PC-9 (cell line): ENCODE data around the gene CKB. TPM values are rescaled to one million over a fixed set of nuclear protein-coding genes. Genes with fewer than 3 reads are reported as not detected.

ENCODE experiments used
- Bru-seq: library from RNA; stranded (reverse); fragments of 400-500 nt; gene quantifications from one replicate; lab custom pipeline; 2021; lab: Mats Ljungman, UMichigan
- BruChase-seq, 2 experiments: library from RNA; stranded (reverse); fragments of 400-500 nt; gene quantifications; one replicate each; lab custom pipeline; 2021; lab: Mats Ljungman, UMichigan
- BruUV-seq: library from RNA; stranded (reverse); fragments of 400-500 nt; replicated peaks from 2 replicates; lab custom pipeline; 2021; lab: Mats Ljungman, UMichigan
- CTCF ChIA-PET: fragments of 300-600 bp; sonication (Branson Sonifier 250); formaldehyde crosslinking; loops from one replicate; lab custom pipeline; 2022; ENCODE audit warnings: antibody characterized with exemption; lab: Charles Lee
- POLR2A ChIA-PET: fragments of 300-600 bp; sonication (Branson Sonifier 250); formaldehyde crosslinking; loops from one replicate; lab custom pipeline; 2022; ENCODE audit warnings: antibody characterized with exemption; ENCODE audit not compliant: unreplicated experiment; lab: Charles Lee
- DNase-seq, 2 experiments: peaks; one replicate each; pipeline versions ENCODE4 v3.0.0 to v3.0.0-alpha.2; 2015 to 2022; ENCODE audit warnings: mixed read lengths in 1 of 2
- H2AFZ ChIP-seq: fragments of 200-600 bp; sonication (generic); 2 replicates; pipeline ENCODE4 v1.8.1; 2017; ENCODE audit warnings: antibody characterized with exemption
- H3F3A ChIP-seq: fragments of 200-600 bp; sonication (generic); 2 replicates; pipeline ENCODE4 v1.8.1; 2017; ENCODE audit warnings: antibody characterized with exemption, mild to moderate bottlenecking, low read depth; ENCODE audit not compliant: insufficient read depth
- H3K27ac ChIP-seq: fragments of 200-600 bp; sonication (generic); 2 replicates; pipeline ENCODE4 v1.6.1; 2016; ENCODE audit warnings: mixed run types
- H3K27me3 ChIP-seq: fragments of 200-600 bp; sonication (generic); 2 replicates; pipeline ENCODE4 v1.6.1; 2016; ENCODE audit warnings: low read depth, mixed run types; ENCODE audit not compliant: insufficient read depth
- H3K36me3 ChIP-seq: fragments of 200-600 bp; sonication (generic); 2 replicates; pipeline ENCODE4 v1.6.1; 2016; ENCODE audit warnings: low read depth, mixed run types
- H3K4me1 ChIP-seq: fragments of 200-600 bp; sonication (generic); replicated peaks from 2 replicates; pipeline ENCODE4 v1.6.1; 2016; ENCODE audit warnings: mixed run types; ENCODE audit not compliant: insufficient read depth
- H3K4me2 ChIP-seq: fragments of 200-600 bp; sonication (generic); 2 replicates; pipeline ENCODE4 v1.6.1; 2017; ENCODE audit warnings: mixed run types
- H3K4me3 ChIP-seq: fragments of 200-600 bp; sonication (generic); 2 replicates; pipeline ENCODE4 v1.6.1; 2016; ENCODE audit warnings: mixed run types
- H3K79me2 ChIP-seq: fragments of 200-600 bp; sonication (generic); 2 replicates; pipeline ENCODE4 v1.6.1; 2017; ENCODE audit warnings: low read depth, mixed run types
- H3K9me2 ChIP-seq: fragments of 200-600 bp; sonication (generic); 2 replicates; pipeline ENCODE4 v1.8.1; 2017; ENCODE audit warnings: mild to moderate bottlenecking; ENCODE audit not compliant: insufficient read depth
- H3K9me3 ChIP-seq: fragments of 200-600 bp; sonication (generic); 2 replicates; pipeline ENCODE4 v1.8.1; 2016; ENCODE audit warnings: low read depth; ENCODE audit not compliant: insufficient read depth
- H4K20me1 ChIP-seq: fragments of 200-600 bp; sonication (generic); 2 replicates; pipeline ENCODE4 v1.8.1; 2017; ENCODE audit not compliant: insufficient read depth
- CTCF ChIP-seq: fragments of 200-600 bp; sonication (generic); conservative IDR thresholded peaks from 2 replicates; pipeline ENCODE4 v1.6.1; 2017; ENCODE audit warnings: mixed run types, antibody characterized with exemption, mild to moderate bottlenecking, moderate library complexity
- EZH2 ChIP-seq: fragments of 200-600 bp; sonication (generic); IDR thresholded peaks from 2 replicates; pipeline ENCODE4 v1.8.0; 2017; ENCODE audit warnings: antibody characterized with exemption, low read depth
- intact Hi-C: fragments of 100-400 bp; cut with micrococcal nuclease; formaldehyde crosslinking; loops from one replicate; pipeline ENCODE4 v1.10.0; 2022; ENCODE audit not compliant: unreplicated experiment
- long read RNA-seq: library from polyadenylated mRNA; stranded (forward); transcript quantifications from one replicate; pipeline ENCODE4 v2.0.0, GENCODE V29; 2022
- total RNA-seq: library from RNA; stranded (reverse); gene quantifications from 2 replicates; pipeline ENCODE4 v1.2.3, GENCODE V29; 2021

The CKB gene
- total RNA-seq: 64.4 and 66.8 TPM in 2 replicates
- Bru-seq, nascent RNA: percentile 39 among the genes with signal in this experiment
- percentile 49 among the genes with signal in this experiment for BruChase-seq, experiment 1, labeled RNA remaining after a 2-hour chase
- BruChase-seq, experiment 2, labeled RNA remaining after a 6-hour chase: percentile 75 among the genes with signal in this experiment
- long read RNA-seq, transcript CKB-201 (8 exons, 1,709 nt): major isoform, 39 of 88 reads
- long read RNA-seq, transcript CKB-202 (4 exons, 1,170 nt): minor isoform, 12 of 88 reads
- long read RNA-seq, transcript CKB-210 (3 exons, 625 nt): minor isoform, 15 of 88 reads
- long read RNA-seq, partial matches to known transcripts: 12 of 88 reads
- long read RNA-seq, other reads (novel, unspliced or antisense): 7 of 88 reads

DNA sequence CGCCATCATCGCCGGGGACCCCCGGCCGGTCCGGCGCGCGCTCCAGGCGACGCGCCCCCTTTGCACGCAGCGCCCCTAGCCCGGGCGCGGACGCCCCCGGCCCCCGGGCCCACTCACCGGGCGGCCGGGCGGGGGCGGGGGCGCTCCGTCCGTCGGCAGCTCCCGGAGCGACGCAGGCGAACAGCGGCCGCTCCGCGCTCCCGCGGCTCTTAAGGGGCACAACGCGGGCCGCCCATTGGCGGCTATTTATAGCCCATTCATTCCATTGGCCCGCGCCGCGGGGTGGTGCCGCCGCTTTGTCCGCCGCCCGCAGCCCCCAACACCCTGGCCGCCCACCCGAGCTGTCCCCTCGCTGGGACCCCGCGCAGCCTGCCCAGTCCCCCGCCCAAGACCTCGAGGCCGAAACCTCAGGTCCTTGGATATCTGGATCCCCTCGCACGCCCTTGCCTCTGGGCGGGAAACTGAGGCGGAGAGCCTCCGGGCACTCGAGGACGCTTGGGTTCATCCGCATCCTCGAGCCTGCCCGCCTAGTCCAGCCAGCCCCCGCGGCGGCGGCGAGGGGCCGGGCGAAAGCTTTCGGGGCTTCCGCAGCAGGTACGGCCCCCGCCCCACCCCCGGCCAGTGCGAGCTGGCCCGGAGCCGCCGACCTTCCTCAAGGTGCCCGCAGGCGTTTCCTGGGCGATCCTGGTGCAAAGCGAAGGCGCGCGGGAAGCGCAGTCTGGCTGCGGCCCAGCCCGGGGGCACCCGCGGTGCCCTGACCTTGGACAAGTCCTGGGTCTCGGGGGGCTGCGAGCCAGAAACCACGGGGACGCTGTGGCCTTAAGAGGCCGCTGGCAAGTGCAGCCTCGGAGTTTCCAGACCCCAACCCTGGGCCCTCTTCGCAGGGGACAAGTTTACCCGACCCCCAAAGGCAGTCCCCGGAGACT lies at the start of gene CKB:
Gene CKB (minus strand): TSS at position 182 of the 926 bp plus-strand sequence. CDS start 337 bp downstream, outside the sequence.
- ChIA-PET POLR2A (interaction anchor here (0.6 kb wide), 1 partner anchor 188 kb away, joined by 4 read pairs; no protein-coding TSS in a partner anchor), CTCF (interaction anchor here (0.7 to 2.2 kb wide), 2 partner anchors 17 to 19 kb away, joined by 5 to 15 read pairs; no protein-coding TSS in a partner anchor)

DNA sequence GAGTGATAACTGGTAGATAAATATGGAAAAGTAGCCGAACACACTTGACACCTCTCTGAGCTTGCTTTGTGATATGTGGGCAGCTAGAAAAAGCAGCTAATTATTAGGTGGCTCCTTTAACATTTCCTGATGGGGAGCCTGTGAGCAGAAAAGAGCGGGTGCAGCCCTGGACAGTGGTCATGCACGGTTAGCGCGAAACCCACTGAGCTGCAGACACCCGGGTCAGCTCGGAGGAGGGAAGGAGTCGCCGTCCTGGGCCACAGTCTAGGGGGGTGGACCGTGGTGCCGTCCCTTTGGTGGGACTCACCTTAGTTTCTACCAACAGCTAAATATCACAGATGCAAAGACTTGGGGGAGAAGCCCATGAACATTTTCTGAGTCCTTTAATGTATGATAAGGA lies 46.8 kb upstream of the CKB start:
- peaks cover 88% of the 10 kb centered on the region for H3K79me2 ChIP-seq
- H3K4me3 ChIP-seq: no peak overlapping the region
- no peak overlapping the region for H3K4me2 ChIP-seq
- BruUV-seq: no TSS peak
- CTCF ChIA-PET: interaction anchor here (0.5 kb wide), 1 partner anchor 16 kb away, joined by 9 read pairs; no protein-coding TSS in a partner anchor
- POLR2A ChIA-PET: interaction anchor here (1.0 kb wide), 1 partner anchor 29 kb away, joined by 14 read pairs; no protein-coding TSS in a partner anchor
- H3F3A ChIP-seq: peaks cover 50% of the 10 kb centered on the region
- H3K36me3 ChIP-seq: peaks cover 16% of the 10 kb centered on the region
- intact Hi-C loops: no loop called here
- H4K20me1 ChIP-seq: peaks cover 59% of the 10 kb centered on the region
- DNase-seq: peak in 1 of 2 experiments; percentile 28
- H3K27ac ChIP-seq: no peak overlapping the region
- no peaks in the 10 kb centered on the region for H3K9me2 ChIP-seq
- H3K27me3 ChIP-seq: no peaks in the 10 kb centered on the region
- H3K4me1 ChIP-seq: peaks cover 9% of the 10 kb centered on the region; the same call in 1 of the 2 replicates
- H3K9me3 ChIP-seq: no peaks in the 10 kb centered on the region
- no peak overlapping the region for H2AFZ ChIP-seq
- TF ChIP-seq CTCF: no peak
- no peak for TF ChIP-seq EZH2

More for the DNA sequence above, at the start of gene CKB:
- Histone ChIP-seq H3K9me3 (no peaks in the 10 kb centered on the region), H4K20me1 (peaks cover 13% of the 10 kb centered on the region; the same call in 1 of the 2 replicates), H3K4me1 (peaks cover 17% of the 10 kb centered on the region), H3K4me2 (peak within 1 kb of the TSS; percentile 73), H3K27ac (no peak within 1 kb of the TSS), H3F3A (peaks cover 59% of the 10 kb centered on the region), H2AFZ (peak within 1 kb of the TSS; percentile 76), H3K9me2 (no peaks in the 10 kb centered on the region), H3K36me3 (no peaks in the 10 kb centered on the region), H3K4me3 (peak within 1 kb of the TSS; percentile 66), H3K27me3 (no peaks in the 10 kb centered on the region), H3K79me2 (peaks cover 3% of the 10 kb centered on the region)
- TF ChIP-seq CTCF (no peak), EZH2 (no peak)
- peak in 1 of 2 experiments; percentile 49 for DNase-seq
- intact Hi-C loops: loop anchor here (5.0 kb wide), 1 partner anchor 39 kb away; the partner anchor contains the start of genes BAG5 and COA8
- BruUV-seq: TSS peak; percentile 19

GRCh38 chr14:103568952-103569351 lies 46.3 kb upstream of the CKB start:
- H4K20me1 ChIP-seq: peaks cover 59% of the 10 kb centered on the region
- peaks cover 14% of the 10 kb centered on the region for H3K4me1 ChIP-seq
- peaks cover 53% of the 10 kb centered on the region for H3F3A ChIP-seq
- TF ChIP-seq EZH2: no peak
- no peak for TF ChIP-seq CTCF
- H3K27ac ChIP-seq: no peak overlapping the region
- intact Hi-C loops: no loop called here
- peak in 1 of 2 experiments; percentile 17 for DNase-seq
- H3K36me3 ChIP-seq: peaks cover 13% of the 10 kb centered on the region
- ChIA-PET POLR2A (interaction anchor here (1.0 kb wide), 1 partner anchor 29 kb away, joined by 14 read pairs; no protein-coding TSS in a partner anchor), CTCF (no interaction called here)
- no peak overlapping the region for H2AFZ ChIP-seq
- no peaks in the 10 kb centered on the region for H3K9me3 ChIP-seq
- no peaks in the 10 kb centered on the region for H3K27me3 ChIP-seq
- H3K4me2 ChIP-seq: no peak overlapping the region
- peaks cover 89% of the 10 kb centered on the region for H3K79me2 ChIP-seq
- no TSS peak for BruUV-seq
- H3K9me2 ChIP-seq: no peaks in the 10 kb centered on the region
- no peak overlapping the region for H3K4me3 ChIP-seq
